ENCODE results near the gene STYX.

STYX gene

GRCh38 chr14:52791223-52792096 is 61.5 kb downstream of the STYX start, which contains the start of gene GNPNAT1:
TSS of gene GNPNAT1 (minus strand) at chr14:52791607. CDS start at chr14:52784650, 6,957 bp downstream.
- DNase-seq: peak; percentile 83

GRCh38 chr14:52792097-52792415 is 62.1 kb downstream of the STYX start:
- DNase-seq: no peak

- no peak for DNase-seq
These were observed 63.1 kb downstream of the STYX start for GRCh38 chr14:52793061-52793460.

GRCh38 chr14:52797653-52798052 is 67.7 kb downstream of the STYX start:
- no peak for DNase-seq

GRCh38 chr14:52798826-52799225 is 68.9 kb downstream of the STYX start:
- no peak for DNase-seq

GRCh38 chr14:52801014-52801712 is 71.2 kb downstream of the STYX start:
- DNase-seq: no peak

GRCh38 chr14:52802597-52802996 is 72.6 kb downstream of the STYX start:
- DNase-seq: no peak

- no peak for DNase-seq
These were observed 76.1 kb downstream of the STYX start for GRCh38 chr14:52806115-52806514.

- DNase-seq: no peak
These were observed 78.1 kb downstream of the STYX start for GRCh38 chr14:52808101-52808500.

- DNase-seq: no peak
These were observed 91.9 kb downstream of the STYX start for GRCh38 chr14:52821805-52822250.

- DNase-seq: no peak
These were observed 94.5 kb downstream of the STYX start for GRCh38 chr14:52824462-52824861.

Measured in activated CD4-positive, alpha-beta T cell treated with anti-CD3 and anti-CD28 coated beads for 48 hours (primary cell).